ENCODE data around the gene CCDC47. TPM values are rescaled to one million over a fixed set of nuclear protein-coding genes. Genes with fewer than 3 reads are reported as not detected.

CCDC47 gene
- total RNA-seq, 4 donors from 2014 or later = 55.9 to 66.4 (median 63.7) TPM

DNA sequence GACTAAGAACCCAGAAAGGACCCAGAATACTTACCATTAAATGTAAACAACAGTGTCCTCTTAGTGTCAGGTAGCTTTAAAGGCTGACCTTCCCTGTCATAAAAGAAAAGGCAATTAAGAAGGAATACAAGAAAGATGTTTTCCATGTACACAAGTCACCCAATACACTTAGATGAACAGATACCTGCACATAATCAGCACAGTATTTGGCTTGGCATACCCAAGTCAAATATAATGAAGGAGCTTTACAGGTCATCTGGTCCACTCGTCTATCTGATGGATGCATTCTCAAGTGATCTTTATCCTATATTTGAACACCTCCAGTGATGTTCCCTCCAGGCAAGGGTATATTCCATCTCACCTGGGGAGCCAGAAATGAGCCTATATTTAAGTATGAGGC is 20.7 kb downstream of the CCDC47 start:
- WGBS, 2 donors = 90 to 93% methylated on average over 1 of the region's 1 CpG
- TF ChIP-seq CTCF (IDR thresholded peaks at IDR 0.05) = no peak
- TF ChIP-seq POLR2A (IDR thresholded peaks at IDR 0.05) = no peak
- Histone ChIP-seq H3K27me3 (no peaks in the 10 kb centered on the region), H3K4me3 (no peak overlapping the region), H3K9me3 (no peaks in the 10 kb centered on the region), H3K4me1 (no peaks in the 10 kb centered on the region), H3K36me3 (peaks cover 4 to 100% (median 26%) of the 10 kb centered on the region in 3 donors), H3K27ac (no peak overlapping the region)
- intact Hi-C loops (cut with DNase I) = no loop called here
- DNase-seq = no peak

DNA sequence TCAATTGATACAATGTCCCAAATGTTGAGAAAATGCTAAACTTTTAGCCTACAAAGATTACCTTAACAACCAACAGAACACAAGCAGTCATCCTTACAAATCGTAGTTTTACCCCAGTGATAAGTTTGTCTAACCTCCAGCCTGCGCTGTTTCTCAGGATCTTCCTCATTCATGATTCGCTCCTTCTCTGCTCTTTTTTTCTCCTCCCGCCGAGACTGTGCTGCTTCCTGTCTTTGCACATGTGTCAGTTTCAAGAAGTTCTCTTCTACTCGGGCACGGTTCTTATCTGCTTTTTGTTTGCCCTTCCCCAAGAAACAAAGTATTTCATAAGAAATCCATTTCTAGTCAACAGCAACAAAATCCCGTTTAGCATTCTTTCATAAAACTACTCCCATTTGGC is 21.6 kb downstream of the CCDC47 start:
- no peaks in the 10 kb centered on the region for H3K27me3 ChIP-seq
- no peak overlapping the region for H3K27ac ChIP-seq
- H3K9me3 ChIP-seq = no peaks in the 10 kb centered on the region
- WGBS, 2 donors = 61 to 73% methylated on average over 8 of the region's 8 CpGs
- no peak for DNase-seq
- H3K4me3 ChIP-seq = no peak overlapping the region
- intact Hi-C loops (cut with DNase I) = no loop called here
- H3K36me3 ChIP-seq = peaks cover 4 to 100% (median 18%) of the 10 kb centered on the region in 3 donors
- no peaks in the 10 kb centered on the region for H3K4me1 ChIP-seq
- TF ChIP-seq POLR2A (IDR thresholded peaks at IDR 0.05) (no peak), CTCF (IDR thresholded peaks at IDR 0.05) (no peak)

- no peaks in the 10 kb centered on the region for H3K27me3 ChIP-seq
- H3K9me3 ChIP-seq = no peaks in the 10 kb centered on the region
- DNase-seq = peak; percentile 90
- H3K27ac ChIP-seq = peak within 1 kb of the TSS; percentile 91 to 99 (median 96)
- 0% methylated on average over 2 to 6 of the region's 61 CpGs for WGBS, 2 donors
- H3K4me1 ChIP-seq = peaks cover 7 to 31% (median 13%) of the 10 kb centered on the region in 3 donors
- peak within 1 kb of the TSS; percentile 53 to 96 (median 78) for H3K4me3 ChIP-seq
- H3K36me3 ChIP-seq = peaks cover 0 to 21% (median 5%) of the 10 kb centered on the region in 3 donors
- intact Hi-C loops (cut with DNase I) = no loop called here
- TF ChIP-seq POLR2A (IDR thresholded peaks at IDR 0.05) (peak in 3 of 4 donors; percentile 66 to 92 (median 71)), CTCF (IDR thresholded peaks at IDR 0.05) (peak in 1 of 6 experiments; percentile 3)
These were observed 31.8 kb downstream of the CCDC47 start, which contains the start of gene STRADA for GRCh38 chr17:63741408-63742173. Gene STRADA (minus strand): TSS chr17:63741799. CDS start chr17:63728369, 13,430 bp downstream.

- H3K4me3 ChIP-seq = peak overlapping the region; percentile 53 to 96 (median 78)
- H3K27me3 ChIP-seq = no peaks in the 10 kb centered on the region
- H3K9me3 ChIP-seq = no peaks in the 10 kb centered on the region
- H3K4me1 ChIP-seq = peaks cover 7 to 36% (median 13%) of the 10 kb centered on the region in 3 donors
- 0% methylated on average over 5 to 14 of the region's 14 CpGs for WGBS, 2 donors
- no peak for DNase-seq
- H3K36me3 ChIP-seq = peaks cover 0 to 16% (median 5%) of the 10 kb centered on the region in 3 donors
- intact Hi-C loops (cut with DNase I) = no loop called here
- TF ChIP-seq CTCF (IDR thresholded peaks at IDR 0.05) (no peak), POLR2A (IDR thresholded peaks at IDR 0.05) (no peak)
- H3K27ac ChIP-seq = peak overlapping the region; percentile 91 to 99 (median 96)
These were observed 32.3 kb downstream of the CCDC47 start for GRCh38 chr17:63741143-63741407.

DNA sequence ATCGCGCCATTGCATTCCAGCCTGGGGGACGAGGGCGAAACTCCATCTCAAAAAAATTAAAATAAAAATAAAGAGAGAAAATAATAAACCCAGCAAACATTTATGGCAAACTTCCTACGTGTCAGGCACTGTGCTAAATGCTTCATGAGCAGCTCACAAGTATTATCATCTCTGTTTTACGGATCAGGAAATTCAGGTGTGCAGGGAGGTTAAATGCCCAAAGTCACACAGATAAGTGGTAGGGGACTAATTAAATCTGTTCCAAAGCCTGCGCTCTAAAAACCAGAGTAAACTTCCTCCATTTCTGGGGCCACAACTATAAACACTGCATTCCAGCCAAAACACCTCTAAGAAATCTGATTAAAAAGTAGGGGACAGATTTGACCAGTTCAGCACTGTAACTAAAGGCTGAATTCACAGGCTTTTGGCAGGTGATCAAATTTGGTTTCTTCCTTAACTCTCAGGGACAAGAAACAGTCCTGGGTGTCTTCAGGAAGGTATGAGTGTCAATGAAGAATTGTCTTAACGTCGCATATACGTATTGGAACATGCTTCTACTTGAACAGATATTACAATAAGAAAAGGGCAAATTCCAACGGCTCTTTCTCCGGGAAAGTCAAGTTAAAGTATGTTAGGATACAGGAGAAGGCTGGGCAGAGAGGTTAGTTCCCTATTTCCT is 32.8 kb downstream of the CCDC47 start:
- peak overlapping the region; percentile 53 to 96 (median 78) for H3K4me3 ChIP-seq
- H3K27me3 ChIP-seq = no peaks in the 10 kb centered on the region
- TF ChIP-seq CTCF (IDR thresholded peaks at IDR 0.05) (no peak), POLR2A (IDR thresholded peaks at IDR 0.05) (no peak)
- H3K36me3 ChIP-seq = peaks cover 0 to 11% (median 2%) of the 10 kb centered on the region in 3 donors
- intact Hi-C loops (cut with DNase I) = no loop called here
- peaks cover 7 to 36% (median 13%) of the 10 kb centered on the region in 3 donors for H3K4me1 ChIP-seq
- H3K9me3 ChIP-seq = no peaks in the 10 kb centered on the region
- 28 to 31% methylated on average over 12 of the region's 12 CpGs for WGBS, 2 donors
- DNase-seq = no peak
- peak overlapping the region; percentile 91 to 99 (median 96) for H3K27ac ChIP-seq
